ENCODE results near the gene TNS4.

The TNS4 gene

GRCh38 chr17:40454613-40454995, 46.8 kb downstream of the TNS4 start:
- no peak for DNase-seq

- no peak for DNase-seq
These were observed 47.4 kb downstream of the TNS4 start for GRCh38 chr17:40453881-40454612.

DNA sequence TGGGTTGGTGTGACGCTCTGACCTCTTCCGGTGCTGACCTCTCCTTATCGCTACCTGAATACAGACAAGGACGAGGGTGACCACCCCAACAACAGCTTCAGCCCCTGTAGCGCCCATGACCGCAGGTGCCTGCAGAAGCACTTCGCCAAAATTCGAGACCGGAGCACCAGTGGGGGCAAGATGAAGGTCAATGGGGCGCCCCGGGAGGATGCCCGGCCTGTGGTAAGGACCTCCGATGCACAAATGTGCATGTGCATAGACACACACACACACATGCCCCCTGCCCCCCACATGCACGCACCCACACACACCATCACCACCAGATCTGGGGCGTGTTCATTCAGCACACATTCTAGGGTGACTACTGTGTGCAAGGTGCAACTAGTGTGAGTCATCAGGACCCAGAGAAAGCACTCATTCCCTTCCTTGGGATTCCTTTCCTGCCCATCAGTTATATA, 48.5 kb downstream of the TNS4 start:
- DNase-seq, result no peak

DNA sequence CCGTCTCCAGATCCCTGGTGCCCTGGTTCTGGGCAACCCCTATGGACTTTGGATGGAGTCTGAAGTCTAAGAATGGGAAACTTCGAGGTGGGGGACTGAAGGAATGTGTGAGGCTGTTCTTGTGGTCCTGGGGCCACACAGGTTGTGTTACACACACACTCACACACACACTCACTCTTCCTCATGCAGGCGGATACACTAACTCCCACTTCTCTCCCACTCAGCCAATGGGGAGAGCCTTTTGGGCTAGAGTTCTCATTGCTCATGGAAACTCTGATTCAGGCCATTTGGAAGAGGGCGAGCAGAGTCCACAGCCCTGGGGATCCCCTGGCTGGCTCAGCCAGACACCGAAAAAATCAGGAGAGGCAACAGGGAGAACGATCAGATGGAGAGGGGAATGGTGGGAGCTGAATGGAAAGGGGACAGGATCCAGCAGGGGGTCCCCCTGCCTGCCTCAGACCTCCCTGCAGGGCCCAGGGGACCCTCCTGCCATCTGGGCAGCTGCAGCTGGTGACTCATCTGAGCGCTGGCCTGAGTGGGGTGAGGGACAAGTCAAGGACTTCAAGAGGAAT, 49.1 kb downstream of the TNS4 start:
- no peak for DNase-seq

GRCh38 chr17:40451420-40451819, 50.0 kb downstream of the TNS4 start:
- no peak for DNase-seq

- no peak for DNase-seq
These were observed 51.2 kb downstream of the TNS4 start for GRCh38 chr17:40450175-40450574.

- no peak for DNase-seq
These were observed 52.7 kb downstream of the TNS4 start for GRCh38 chr17:40448639-40449261.

GRCh38 chr17:40448213-40448638, 53.2 kb downstream of the TNS4 start:
- no peak for DNase-seq

- no peak for DNase-seq
These were observed 53.6 kb downstream of the TNS4 start for GRCh38 chr17:40447806-40448205.

DNA sequence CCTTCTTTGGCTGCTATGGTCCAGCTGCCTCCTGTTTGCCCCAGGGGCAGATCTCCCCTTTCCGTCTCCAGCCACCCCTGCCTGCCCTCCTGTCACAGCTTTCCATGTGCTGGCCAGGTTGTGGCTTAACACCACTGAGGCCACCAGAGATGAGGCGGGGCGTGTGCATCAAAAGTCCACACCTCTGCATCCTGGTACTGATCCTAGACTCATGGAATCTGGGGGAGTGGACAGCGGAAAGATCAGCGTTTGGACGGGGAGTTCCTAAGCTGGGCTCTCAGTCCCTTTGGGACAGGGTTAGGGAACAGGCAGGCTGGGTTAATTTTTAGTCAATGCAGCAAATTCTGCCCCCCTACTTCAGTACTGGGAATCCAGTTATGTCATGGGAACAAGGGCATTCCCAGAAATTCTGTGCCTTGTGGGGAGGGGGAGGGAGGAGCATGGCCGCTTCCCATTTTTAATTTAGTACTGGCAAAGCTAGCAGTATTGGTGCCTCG, 54.2 kb downstream of the TNS4 start:
- no peak for DNase-seq

DNA sequence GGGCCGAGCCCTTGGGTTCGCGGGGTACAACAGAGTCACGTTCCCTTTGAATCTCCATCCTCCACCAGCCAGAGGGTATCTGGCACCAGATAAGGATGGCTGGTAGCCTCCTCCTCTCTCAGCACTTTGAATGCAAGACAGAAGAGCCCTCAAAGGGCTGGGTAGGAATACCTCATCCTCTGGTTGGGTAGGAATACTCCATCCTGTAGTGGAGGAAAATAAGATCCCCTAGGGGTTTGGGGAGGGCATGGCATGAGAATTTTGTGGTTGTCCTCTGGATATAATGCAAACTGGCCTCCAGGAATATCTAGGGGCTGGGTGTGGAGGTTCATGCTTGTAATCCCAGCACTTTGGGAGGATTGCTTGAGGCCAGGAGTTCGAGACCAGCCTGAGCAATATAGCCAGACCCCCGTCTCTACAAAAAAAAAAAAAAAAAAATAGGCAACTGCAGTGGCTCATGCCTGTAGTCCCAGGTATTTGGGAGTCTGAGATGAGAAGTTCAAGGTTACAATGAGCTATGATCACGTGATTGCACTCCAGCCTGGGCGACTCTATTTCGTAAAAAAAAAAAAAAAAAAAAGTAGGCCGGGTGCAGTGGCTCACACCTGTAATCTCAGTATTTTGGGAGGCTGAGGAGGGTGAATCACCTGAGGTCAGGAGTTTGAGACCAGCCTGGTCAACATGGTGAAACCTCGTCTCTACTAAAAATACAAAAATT, 55.5 kb downstream of the TNS4 start:
- no peak for DNase-seq

- DNase-seq, result no peak
These were observed 57.2 kb downstream of the TNS4 start for GRCh38 chr17:40443988-40444899.

DNA sequence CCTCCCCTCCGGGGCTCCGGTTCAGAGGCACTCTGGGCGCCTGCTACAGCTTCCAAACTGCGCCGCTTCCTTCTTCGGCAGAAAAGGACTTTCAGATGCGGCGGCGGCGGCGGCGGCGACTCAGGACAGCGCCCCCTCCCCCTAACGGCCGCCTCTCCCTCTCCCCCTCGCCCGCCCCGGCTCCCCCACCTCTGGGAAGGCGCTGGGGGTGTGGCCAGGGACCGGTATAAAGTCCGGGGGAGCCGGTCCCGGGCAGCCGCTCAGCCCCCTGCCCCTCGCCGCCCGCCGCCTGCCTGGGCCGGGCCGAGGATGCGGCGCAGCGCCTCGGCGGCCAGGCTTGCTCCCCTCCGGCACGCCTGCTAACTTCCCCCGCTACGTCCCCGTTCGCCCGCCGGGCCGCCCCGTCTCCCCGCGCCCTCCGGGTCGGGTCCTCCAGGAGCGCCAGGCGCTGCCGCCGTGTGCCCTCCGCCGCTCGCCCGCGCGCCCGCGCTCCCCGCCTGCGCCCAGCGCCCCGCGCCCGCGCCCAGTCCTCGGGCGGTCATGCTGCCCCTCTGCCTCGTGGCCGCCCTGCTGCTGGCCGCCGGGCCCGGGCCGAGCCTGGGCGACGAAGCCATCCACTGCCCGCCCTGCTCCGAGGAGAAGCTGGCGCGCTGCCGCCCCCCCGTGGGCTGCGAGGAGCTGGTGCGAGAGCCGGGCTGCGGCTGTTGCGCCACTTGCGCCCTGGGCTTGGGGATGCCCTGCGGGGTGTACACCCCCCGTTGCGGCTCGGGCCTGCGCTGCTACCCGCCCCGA, 58.0 kb downstream of the TNS4 start, which contains the start of gene IGFBP4:
TSS of gene IGFBP4 (plus strand) at position 255 of the 792 bp plus-strand sequence. CDS start at position 541, 286 bp downstream.
- DNase-seq, result peak; percentile 56

GRCh38 chr17:40442392-40443195, 58.8 kb downstream of the TNS4 start:
- no peak for DNase-seq

- DNase-seq, result no peak
These were observed 61.3 kb downstream of the TNS4 start for GRCh38 chr17:40440166-40440565.

DNA sequence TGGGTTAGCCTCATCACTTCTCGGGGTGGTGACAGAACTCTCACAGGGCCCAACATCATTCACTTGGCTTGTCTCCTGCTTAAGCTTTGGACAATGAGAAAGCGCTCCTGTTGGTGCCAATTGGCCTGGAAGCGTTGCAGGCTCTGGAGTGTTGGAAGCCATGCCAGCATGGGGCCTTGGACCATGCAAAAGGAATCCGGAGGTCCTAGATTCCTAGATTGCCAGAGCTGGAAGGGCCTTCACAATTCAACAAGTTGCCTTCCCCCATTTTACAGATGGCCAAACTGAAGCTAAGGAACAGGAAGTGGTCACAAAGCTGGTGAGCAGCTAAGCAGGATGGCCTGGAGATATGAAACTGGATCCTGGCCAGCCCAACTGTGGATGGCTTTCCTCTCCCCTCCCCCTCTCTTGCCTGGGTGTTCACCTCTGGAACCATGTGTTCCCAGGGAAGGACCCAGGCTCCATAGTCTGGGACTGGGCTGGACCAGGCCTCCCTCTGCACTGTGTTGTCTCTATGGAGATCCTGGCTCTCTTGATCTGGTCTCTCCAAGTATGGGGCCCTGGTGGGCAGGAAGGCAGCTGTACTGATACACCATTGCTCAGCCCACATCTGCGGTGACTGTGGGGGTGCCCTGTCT, 64.2 kb downstream of the TNS4 start:
- no peak for DNase-seq

DNA sequence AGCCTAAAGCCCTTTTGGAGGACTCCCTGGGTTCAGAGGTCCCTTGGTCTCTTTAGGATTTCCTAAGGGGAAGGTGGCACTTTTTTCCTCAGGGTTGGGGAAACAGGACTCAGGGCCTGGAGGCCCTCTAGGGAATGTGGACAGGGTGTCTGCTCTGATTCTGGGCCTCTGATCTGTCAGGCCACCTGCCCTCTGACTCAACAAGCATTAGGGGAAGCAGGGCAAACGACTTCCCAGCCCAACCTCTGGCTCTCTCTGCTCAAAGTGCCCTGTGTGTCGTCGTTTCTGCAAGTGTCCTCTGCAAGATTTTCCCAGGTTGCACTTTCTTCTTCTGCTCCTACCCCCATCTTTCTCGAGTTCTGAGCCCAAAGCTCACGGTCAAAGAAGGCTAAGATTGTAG, 64.8 kb downstream of the TNS4 start:
- no peak for DNase-seq

DNA sequence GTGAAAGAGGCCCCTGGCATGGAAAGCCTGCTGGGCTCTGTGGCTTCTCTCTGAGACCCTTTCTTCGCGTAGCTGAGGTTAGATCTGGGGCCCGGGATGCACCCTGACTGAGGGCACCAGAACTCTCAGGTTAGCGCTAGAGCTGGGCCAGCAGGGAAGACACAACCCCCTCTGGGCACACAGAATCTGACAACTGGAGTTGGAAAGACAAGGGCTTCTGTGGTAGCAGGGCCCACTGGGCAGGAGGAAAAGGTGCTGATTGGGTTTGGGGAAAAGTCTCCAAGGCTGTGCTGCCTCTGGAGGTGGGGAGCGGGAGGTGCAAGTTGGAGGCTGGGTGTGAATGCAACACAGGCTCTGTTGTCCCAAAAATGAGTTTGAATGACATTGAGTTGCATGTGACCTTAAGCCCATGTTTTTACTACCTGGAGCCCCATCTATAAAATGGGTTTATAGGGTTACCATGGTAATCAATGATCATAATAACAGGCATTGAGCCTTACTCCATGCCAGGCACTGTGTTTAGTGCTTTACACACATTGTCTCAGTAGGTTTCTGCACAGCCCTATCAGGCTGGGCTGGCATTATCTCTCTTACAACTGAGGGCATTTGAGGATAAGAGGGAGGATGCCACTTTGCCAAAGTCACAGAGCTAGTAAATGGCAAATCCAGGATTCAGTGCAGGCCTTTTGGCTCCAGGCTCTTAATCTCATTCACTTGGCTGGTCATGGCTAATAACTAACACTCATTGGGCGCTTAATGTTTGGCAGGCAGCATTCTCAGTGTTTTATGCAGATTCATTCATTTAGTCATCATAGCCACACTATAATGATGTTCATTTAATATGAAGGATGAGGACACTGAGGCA, 67.6 kb downstream of the TNS4 start:
- DNase-seq, result peak; percentile 9

All from NCI-H2227 treated with DMSO at 0.1 percent for 48 hours (cell line).